HepG2 (cell line): ENCODE results near the gene ANTXRL. TPM values are rescaled to one million over a fixed set of nuclear protein-coding genes. Genes with fewer than 3 reads are reported as not detected.

Experiments used
- ATAC-seq: fragments of 200-7000 bp; cut with Tn5 transposase; 3 replicates; pipeline ENCODE4 v1.9.1; 2020; ENCODE audit warnings: mild to moderate bottlenecking, moderate library complexity
- BruUV-seq: library from RNA; stranded (reverse); fragments of 400-500 nt; replicated peaks from 2 replicates; lab custom pipeline; 2021; lab: Mats Ljungman, UMichigan
- CTCF ChIA-PET: fragments of 300-600 bp; formaldehyde crosslinking; extraction: SDS; loops from one replicate; lab custom pipeline; 2021; ENCODE audit warnings: low total read pairs, inconsistent platforms, low intra/inter-chr PET ratio; lab: Yijun Ruan, JAX
- POLR2A ChIA-PET: fragments of 350-600 bp; sonication (Branson Sonifier 250); formaldehyde crosslinking; loops from one replicate; lab custom pipeline; 2020; ENCODE audit warnings: antibody characterized with exemption, inconsistent platforms; lab: Yijun Ruan, JAX
- DNase-seq: peaks from one replicate; pipeline ENCODE4 v3.0.0-alpha.2; 2015; ENCODE audit warnings: low spot score
- FAIRE-seq: peaks from 3 replicates; lab custom pipeline; 2011; peaks lifted over from hg19 to GRCh38; lab: Jason Lieb, UNC
- H2AFZ ChIP-seq: one replicate; pipeline ENCODE4 v1.6.1; 2011; ENCODE audit warnings: low read length, inconsistent platforms
- H3K27ac ChIP-seq: fragments of 300-600 bp; 3 replicates; pipeline ENCODE4 v1.8.0; 2011; ENCODE audit warnings: mixed run types, mild to moderate bottlenecking, mixed read lengths, low read length, inconsistent platforms; ENCODE audit not compliant: insufficient read depth; ENCODE audit errors: extremely low read length
- H3K27me3 ChIP-seq, 2 experiments: fragments of 200-600 bp in 1 of 2; 2 replicates in 1 of 2; 3 replicates in 1 of 2; pipeline versions ENCODE4 v1.6.0 to v1.8.0; 2011; ENCODE audit warnings: low read length in 2 of 2, mild to moderate bottlenecking in 2 of 2, moderate library complexity in 2 of 2, inconsistent platforms in 1 of 2; ENCODE audit not compliant: insufficient read depth in 2 of 2, control insufficient read depth in 1 of 2
- H3K36me3 ChIP-seq, 2 experiments: fragments of 200-600 bp in 1 of 2; replicated peaks in 1 of 2; 2 replicates in 1 of 2; 3 replicates in 1 of 2; pipeline versions ENCODE4 v1.5.1 to v1.8.0; 2011; ENCODE audit warnings: low read length in 2 of 2, inconsistent platforms in 1 of 2; ENCODE audit not compliant: insufficient read depth in 2 of 2, control insufficient read depth in 1 of 2
- H3K4me1 ChIP-seq: 2 replicates; pipeline ENCODE4 v1.5.1; 2012; ENCODE audit warnings: low read length, inconsistent platforms; ENCODE audit not compliant: insufficient read depth
- H3K4me2 ChIP-seq: 2 replicates; pipeline ENCODE4 v1.6.0; 2011; ENCODE audit warnings: low read depth, low read length, inconsistent platforms
- H3K4me3 ChIP-seq, 3 experiments: fragments of 200-600 bp in 1 of 3; sonication (generic), shearing (Covaris generic) in 1 of 3; replicated peaks in 1 of 3; 2 replicates each; pipeline ENCODE4 v1.5.1; 2011 to 2016; ENCODE audit warnings: low read length in 3 of 3, inconsistent platforms in 2 of 3, low read depth in 2 of 3, mild to moderate bottlenecking in 2 of 3, control low read depth in 1 of 3, mixed read lengths in 1 of 3; ENCODE audit not compliant: insufficient read depth in 1 of 3
- H3K79me2 ChIP-seq: one replicate; pipeline ENCODE4 v1.6.1; 2011; ENCODE audit warnings: low read length, inconsistent platforms; ENCODE audit not compliant: insufficient read depth
- H3K9ac ChIP-seq: 2 replicates; pipeline ENCODE4 v1.6.0; 2011; ENCODE audit warnings: mild to moderate bottlenecking, low read depth, low read length, inconsistent platforms; ENCODE audit not compliant: insufficient read depth
- H3K9me3 ChIP-seq: 2 replicates; pipeline ENCODE4 v1.5.1; 2012; ENCODE audit warnings: mild to moderate bottlenecking, low read length
- H4K20me1 ChIP-seq: 2 replicates; pipeline ENCODE4 v1.6.0; 2011; ENCODE audit warnings: inconsistent platforms, mild to moderate bottlenecking, low read length, moderate library complexity; ENCODE audit not compliant: insufficient read depth
- DZIP1 ChIP-seq: sonication (generic); formaldehyde crosslinking; IDR thresholded peaks from 2 replicates; pipeline ENCODE4 v1.5.0; 2020; ENCODE audit warnings: mild to moderate bottlenecking, missing genetic modification reagents
- KLF6 ChIP-seq: IDR thresholded peaks from 2 replicates; pipeline ENCODE4 v1.8.0; 2016; ENCODE audit warnings: missing biosample characterization, missing genetic modification reagents
- MED1 ChIP-seq: sonication (generic); formaldehyde crosslinking; IDR thresholded peaks from 2 replicates; pipeline ENCODE4 v1.4.0; 2020; ENCODE audit warnings: missing genetic modification reagents
- THAP8 ChIP-seq: sonication (generic); formaldehyde crosslinking; IDR thresholded peaks from 2 replicates; pipeline ENCODE4 v1.5.1; 2020; ENCODE audit warnings: missing genetic modification reagents, mild to moderate bottlenecking, borderline replicate concordance
- WGBS: methylation state at CpG from one replicate; pipeline ENCODE4 v1.1.6; 2017; ENCODE audit warnings: low lambda C conversion rate; 5-methylcytosine and 5-hydroxymethylcytosine counted together
- in situ Hi-C: cut with HindIII; loops from 2 replicates; pipeline ENCODE4 v1.10.0; 2017; ENCODE audit warnings: low pct_unique_long_range_greater_than_20kb; ENCODE audit not compliant: extremely low pct_ligation_motif_present
- intact Hi-C: fragments of 100-400 bp; cut with micrococcal nuclease; formaldehyde crosslinking; loops from one replicate; pipeline ENCODE4 v1.10.0; 2022; ENCODE audit not compliant: unreplicated experiment
- polyA plus RNA-seq, 8 experiments: library from polyadenylated mRNA; depleted of rRNA in 3 of 8; stranded (reverse) in 7 of 8; unstranded in 1 of 8; fragments of >200 nt; fragmentation: Illumina TruSeq in 4 of 8; extraction: Trizol in 4 of 8; gene quantifications; 2 replicates each; pipeline versions ENCODE4 v1.2.1 to v1.2.3, GENCODE V29; 2011 to 2016; ENCODE audit warnings: low read depth in 4 of 8, missing spikeins in 1 of 8, mixed read lengths in 1 of 8; ENCODE audit not compliant: insufficient read depth in 1 of 8
- total RNA-seq, 5 experiments: library from RNA; depleted of rRNA; stranded (reverse); fragments of >200 nt; fragmentation: Illumina TruSeq; extraction: Trizol; gene quantifications; 2 replicates each; pipeline ENCODE4 v1.2.3, GENCODE V29; 2016; ENCODE audit warnings: low read depth in 1 of 5

The ANTXRL gene
- total and polyA plus RNA-seq, 2 of the 13 experiments (the other 11 are each of a cell fraction or from before 2014, with no cell fraction given): not detected

- 79% methylated on average over 3 of the region's 3 CpGs for WGBS
- intact Hi-C loops: no loop called here
- ATAC-seq: no peak
- Histone ChIP-seq H3K4me1 (no peaks in the 10 kb centered on the region), H3K27ac (no peak overlapping the region), H3K9ac (no peak overlapping the region), H3K79me2 (no peaks in the 10 kb centered on the region), H3K4me2 (0 out of 2 replicates have a peak overlapping the region, but pooled peaks have one; percentile 77), H2AFZ (no peak overlapping the region), H3K9me3 (no peaks in the 10 kb centered on the region), H3K36me3 (no peaks in the 10 kb centered on the region), H3K4me3 (no peak overlapping the region; a peak in 1 of 6 replicates), H4K20me1 (no peaks in the 10 kb centered on the region), H3K27me3 (peaks cover 4 to 67% of the 10 kb centered on the region in 2 experiments; a peak in 4 of 5 replicates)
- CTCF ChIA-PET: no interaction called here
- no peak for DNase-seq
- TF ChIP-seq DZIP1 (no peak), MED1 (no peak), THAP8 (no peak), KLF6 (CRISPR knock-in tag) (no peak)
- POLR2A ChIA-PET: no interaction called here
- no TSS peak for BruUV-seq
- in situ Hi-C loops: loop anchor here (10.0 kb wide), 1 partner anchor 180 kb away; no protein-coding TSS in a partner anchor
- FAIRE-seq: no peak
These were observed 1.5 kb upstream of the ANTXRL start for GRCh38 chr10:46285300-46285699.
